HG02885 (cell line): ENCODE results near the gene BTN2A1.
"Not testable (repeated sequence)": the region's sequence is repeated elsewhere in the genome, so short reads cannot be mapped to it uniquely, and the experiment has no call there.

Experiments used
- ATAC-seq: cut with Tn5 transposase; IDR thresholded peaks from one replicate; pipeline ENCODE4 v1.9.1; 2021; ENCODE audit warnings: mild to moderate bottlenecking; ENCODE audit not compliant: unreplicated experiment, poor library complexity

Gene BTN2A1

DNA sequence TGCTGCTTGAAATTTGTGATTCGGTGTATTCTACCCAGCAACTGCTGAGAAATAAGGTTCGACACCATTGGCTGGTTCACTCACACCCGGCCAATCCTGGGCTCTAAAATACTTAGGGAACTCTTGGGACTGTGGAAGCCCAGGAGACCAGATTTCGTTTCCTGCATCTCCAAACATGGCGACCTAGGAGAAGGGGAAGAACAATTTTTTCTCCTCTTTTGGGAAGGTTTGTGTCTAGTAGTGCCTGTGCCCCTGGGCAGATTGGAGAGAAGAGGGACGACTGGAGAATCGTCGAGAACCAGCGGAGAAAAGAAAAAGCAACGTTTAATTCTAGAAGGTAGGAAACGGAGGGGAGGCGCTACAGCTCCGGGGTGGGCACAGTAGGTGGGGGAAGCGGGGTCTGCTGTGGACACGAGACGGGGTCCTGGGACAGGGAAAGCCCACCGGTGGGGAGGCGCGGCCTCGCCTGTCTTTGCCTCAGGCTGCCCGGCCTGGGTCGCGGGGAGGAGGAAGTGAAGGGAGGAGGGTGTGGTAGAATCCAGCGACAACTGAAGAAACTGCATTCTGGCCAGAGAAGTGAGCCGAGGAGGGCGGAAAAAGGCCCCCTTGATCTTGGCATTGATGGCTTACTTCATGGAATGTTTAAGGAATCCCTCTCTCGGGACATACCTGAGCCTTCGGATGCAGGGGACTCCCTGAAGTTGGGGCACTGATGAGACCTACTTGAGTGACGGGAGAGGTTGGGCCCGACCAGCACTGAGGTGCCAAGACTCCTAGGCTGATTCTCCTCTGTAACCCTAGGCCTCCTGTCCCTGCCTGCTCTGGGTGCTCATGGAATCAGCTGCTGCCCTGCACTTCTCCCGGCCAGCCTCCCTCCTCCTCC lies at the start of gene BTN2A1:
BTN2A1 (plus strand) TSS at position 150 of the 883 bp plus-strand sequence; CDS start at position 832, 682 bp downstream.
- peak; percentile 98 for ATAC-seq

DNA sequence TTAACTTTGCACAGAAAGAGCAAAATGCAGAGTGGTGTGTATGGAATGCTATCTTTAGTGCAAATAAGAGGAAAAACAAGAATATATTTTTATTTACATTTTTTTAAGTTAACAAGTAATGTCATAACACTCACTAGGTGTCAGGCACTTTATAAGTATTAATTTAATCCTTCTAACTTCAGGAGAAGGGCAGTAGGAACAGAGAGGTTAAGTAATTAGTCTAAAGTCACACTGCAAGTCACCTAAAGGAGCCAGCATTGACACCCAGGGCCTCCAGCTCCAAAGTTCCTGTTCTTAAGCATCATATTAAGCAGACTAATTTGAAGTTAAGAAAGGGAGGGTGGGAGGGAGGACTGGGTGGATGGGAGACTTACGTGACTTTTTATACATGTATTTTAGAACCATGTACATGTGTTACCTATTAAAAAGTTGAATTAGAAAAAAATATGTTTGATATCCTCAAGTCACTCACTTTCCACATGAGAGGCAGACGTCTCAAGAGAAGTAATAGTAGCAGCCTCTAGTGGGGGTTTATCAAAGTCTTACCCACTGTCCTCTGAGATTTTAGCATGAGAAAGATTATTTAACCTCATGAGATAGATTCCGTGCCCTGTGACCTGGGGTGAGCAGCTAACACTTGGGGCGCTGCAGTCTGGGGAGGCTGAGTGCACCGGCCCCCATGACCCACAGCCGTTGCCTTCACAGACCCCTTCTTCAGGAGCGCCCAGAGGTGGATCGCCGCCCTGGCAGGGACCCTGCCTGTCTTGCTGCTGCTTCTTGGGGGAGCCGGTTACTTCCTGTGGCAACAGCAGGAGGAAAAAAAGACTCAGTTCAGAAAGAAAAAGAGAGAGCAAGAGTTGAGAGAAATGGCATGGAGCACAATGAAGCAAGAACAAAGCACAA lies 48.7 kb upstream of the BTN2A1 start:
- ATAC-seq: no peak

DNA sequence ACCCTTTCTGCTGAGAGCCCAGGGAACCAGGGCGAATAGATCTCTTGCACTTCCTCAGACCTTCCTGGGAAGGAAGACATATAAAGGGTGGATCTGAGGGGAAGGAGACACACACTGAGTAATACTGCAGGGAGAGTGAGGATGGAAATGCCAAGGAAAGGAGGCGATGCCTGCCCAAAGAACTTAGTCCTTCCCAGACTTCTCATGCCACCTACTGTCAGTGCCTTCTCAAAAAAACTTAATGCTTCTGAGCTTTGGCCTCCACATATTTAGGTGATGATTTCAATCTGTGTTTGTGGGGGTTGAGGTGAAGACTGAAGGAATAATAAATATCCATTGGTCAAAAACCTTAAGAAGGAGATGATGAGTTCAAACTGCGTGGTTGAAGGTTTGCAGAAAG lies 46.0 kb upstream of the BTN2A1 start:
- ATAC-seq: no peak

DNA sequence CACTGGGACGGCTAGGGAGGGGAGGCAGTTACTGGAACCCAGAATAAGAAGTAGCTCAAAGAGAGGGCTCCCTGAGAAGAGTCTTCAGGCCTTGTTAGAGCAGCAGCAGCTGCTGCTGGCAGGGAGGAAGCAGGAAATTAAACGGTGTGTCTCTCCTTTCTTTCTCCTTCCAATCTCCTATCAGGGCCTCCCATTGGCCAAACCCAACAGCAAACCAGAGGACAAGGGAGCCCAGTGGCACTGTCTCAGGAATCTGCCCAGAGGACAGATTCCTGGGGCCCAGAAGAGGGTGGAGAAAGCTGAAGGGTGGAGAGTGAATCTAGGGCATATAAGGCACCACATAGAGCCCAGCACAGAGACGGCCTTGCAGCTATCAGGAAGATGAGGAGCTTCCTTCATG lies 45.5 kb upstream of the BTN2A1 start:
- ATAC-seq: no peak

DNA sequence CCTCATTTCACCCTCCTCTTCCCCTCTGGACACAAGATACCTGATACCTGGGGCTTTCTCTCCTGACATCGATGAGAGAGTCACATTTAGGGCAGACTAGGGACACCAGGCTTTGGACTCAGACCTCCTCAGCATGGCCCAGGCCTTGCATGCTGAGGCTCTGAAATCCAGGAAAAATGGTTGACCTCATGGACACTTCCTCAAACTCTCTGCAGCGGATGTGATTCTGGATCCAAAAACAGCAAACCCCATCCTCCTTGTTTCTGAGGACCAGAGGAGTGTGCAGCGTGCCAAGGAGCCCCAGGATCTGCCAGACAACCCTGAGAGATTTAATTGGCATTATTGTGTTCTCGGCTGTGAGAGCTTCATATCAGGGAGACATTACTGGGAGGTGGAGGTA lies 44.8 kb upstream of the BTN2A1 start:
- ATAC-seq: no peak

DNA sequence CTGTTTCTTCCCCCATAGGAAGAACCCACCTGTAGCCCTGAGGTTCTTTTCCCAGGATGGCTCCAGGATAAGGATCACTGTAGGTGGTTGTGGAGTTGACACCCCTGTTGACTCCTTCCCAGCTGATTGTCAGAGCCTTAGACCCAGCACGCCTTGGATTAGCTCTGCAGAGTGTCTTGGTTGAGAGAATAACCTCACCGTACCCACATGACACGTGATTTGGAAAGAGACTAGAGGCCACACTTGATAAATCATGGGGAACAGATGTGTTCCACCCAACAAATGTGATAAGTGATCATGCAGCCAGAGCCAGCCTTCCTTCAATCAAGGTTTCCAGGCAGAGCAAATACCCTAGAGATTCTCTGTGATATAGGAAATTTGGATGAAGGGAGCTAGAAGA lies 43.5 kb upstream of the BTN2A1 start:
- ATAC-seq: no peak

DNA sequence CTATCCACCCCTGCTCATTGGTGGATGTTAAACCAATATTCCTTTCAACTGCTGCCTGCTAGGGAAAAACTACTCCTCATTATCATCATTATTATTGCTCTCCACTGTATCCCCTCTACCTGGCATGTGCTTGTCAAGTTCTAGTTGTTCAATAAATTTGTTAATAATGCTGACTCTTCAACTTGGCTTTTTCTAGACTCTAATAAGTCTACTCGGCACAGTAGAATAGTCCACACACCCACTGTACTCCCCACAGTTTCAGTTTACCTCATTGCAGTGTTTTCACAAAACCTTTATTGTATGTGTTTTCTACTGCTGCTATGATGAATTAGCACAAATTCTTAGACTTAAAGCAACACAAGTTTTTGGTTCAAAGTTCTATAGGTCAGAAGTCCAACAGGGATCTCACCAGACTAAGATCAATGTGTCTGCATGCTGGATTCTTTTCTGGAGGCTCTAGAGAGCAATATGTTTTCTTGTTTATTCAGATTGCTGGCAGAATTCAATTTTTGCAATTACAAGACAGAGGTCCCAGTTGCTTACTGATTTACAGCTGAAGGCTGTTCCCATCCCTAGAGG lies 42.6 kb upstream of the BTN2A1 start:
- ATAC-seq: no peak

DNA sequence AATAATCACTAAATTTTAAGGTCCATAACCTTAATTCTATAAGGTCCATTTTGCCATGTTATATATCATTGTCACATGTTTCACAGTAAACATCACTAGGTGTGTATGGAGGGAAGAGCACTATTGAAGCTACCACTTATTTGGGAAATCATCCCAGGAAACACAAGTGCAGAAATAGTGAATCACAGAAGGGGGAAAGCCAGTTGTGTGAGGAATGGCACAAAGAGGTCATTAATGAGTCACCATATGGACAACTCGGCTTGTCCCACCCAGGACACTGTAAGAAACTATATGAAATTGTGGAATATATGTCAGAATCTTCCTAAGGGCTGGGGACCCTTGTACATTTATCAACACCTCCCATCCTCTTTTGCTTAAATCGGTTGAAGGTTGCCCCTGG lies 42.0 kb upstream of the BTN2A1 start:
- ATAC-seq: no peak

DNA sequence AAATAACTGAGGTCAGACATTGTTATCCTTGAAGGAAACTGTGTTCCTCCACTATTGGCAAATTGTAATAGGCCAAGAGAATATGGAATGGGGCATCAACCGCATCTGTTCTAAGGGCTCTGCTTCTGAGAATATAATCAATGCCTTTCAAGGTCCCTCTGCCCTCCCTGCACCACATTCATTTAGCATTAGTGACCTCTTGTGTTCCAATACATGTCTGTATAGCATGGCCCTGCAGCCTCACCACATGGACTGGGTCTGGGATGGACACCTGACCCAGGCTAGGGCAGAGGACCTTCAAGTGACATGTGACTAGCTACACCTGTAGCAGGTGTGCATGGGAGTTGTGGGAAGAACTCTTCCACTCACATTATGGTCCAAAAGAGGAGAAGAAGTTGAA lies 41.5 kb upstream of the BTN2A1 start:
- no peak for ATAC-seq

DNA sequence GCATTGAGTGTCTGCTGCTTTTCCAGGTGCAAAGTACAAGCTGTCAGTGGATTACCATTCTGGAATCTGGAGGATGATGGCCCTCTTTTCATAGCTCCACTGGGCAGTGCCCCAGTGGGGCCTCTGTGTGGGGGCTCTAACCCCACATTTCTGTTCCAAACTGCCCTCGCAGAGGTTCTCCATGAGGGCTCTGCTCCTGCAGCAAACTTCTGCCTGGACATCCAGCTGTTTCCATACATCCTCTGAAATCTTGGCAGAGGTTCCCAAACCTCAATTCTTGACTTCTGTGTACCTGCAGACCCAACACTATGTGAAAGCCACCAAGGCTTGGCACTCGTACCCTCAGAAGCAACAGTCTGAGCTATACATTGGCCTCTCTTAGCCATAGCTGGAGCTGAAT lies 39.7 kb upstream of the BTN2A1 start:
- ATAC-seq: not testable (repeated sequence)

DNA sequence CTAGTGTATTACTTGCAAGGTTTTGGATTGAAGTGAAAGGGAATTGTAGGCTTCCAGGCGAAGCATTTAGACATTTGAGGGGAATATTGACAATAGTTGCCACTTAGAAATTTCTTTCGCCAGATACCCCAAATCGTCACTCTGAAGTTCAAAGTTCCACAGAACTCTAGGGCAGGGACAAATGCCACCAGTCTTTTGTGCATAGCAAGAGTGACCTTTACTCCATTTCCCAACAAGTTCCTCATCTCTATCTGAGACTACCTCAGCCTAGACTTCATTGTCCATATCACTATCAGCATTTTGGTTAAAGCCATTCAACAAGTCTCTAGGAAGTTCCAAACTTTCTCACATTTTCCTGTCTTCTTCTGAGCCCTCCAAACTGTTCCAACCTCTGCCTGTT lies 39.0 kb upstream of the BTN2A1 start:
- not testable (repeated sequence) for ATAC-seq

DNA sequence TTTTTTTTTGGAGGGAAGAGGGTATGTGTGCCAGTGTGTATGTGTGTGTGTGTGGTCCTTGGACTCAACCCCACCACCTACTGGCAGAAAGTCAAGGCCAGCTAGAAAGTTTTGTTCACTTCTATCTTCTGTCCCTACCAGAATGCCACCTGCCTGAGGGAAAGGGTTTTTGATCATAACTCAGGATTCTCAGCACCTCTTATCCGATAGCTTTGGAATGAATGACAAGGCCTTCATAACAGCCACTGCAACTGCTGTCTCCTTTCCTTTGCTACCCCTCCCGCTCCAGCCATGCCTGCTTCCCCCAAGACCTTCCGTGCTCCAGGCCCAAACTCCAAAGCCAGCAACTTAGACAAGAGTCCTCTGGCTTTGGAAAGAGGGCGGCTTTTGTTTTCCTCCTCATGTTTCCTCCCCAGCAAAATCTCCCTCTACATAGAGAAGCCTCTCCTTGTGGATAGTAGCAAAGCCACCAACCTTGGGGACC lies 37.0 kb upstream of the BTN2A1 start:
- peak; percentile 6 for ATAC-seq

DNA sequence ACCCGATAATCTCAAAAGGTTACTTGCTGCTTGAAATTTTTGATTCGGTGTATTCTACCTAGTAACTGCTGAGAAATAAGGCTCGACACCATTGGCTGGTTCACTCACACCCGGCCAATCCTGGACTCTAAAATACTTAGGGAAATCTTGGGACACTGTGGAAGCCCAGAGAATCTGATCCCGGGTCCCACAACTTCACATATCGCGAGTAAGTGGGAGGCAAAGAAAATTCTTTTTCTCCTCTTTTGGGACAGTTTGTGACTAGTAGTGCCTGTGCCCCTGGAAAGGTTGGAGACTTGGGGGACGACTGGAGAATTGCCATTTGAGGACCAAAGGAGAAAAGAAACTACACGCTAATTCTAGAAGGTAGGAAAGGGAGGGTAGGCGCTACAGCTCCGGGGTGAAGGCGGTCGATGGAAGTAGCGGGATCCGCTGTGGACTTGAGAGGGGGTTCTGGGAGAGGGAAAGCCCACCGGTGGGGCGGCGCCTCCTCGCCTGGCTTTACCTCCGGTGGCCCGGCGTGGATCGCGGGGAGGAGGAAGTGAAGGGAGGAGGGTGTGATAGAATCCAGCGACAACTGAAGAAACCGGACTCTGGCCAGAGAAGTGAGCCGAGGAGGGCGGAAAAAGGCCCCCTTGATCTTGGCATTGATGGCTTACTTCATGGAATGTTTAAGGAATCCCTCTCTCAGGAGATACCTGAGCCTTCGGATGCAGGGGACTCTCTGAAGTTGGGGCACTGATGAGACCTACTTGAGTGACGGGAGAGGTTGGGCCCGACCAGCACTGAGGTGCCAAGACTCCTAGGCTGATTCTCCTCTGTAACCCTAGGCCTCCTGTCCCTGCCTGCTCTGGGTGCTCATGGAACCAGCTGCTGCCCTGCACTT lies 36.3 kb upstream of the BTN2A1 start:
- ATAC-seq: peak; percentile 94

DNA sequence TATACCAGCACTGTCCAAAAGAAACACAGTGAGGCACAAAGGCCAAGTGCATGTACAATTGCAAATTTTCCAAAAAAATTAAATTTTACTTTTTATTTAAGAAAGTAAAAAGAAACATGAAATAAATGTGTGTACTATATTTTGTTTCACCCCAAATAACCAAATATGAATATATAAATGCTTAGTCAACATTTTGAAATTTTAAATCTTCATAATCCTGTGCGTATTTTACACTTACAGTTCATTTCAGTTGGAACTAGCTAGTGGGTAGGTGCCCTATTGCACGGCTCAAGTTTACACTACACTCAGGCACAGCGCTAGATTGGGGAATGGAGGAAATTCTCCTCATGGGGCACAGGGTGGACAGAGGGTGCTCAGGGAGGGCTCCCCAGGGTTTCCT lies 35.4 kb upstream of the BTN2A1 start:
- ATAC-seq: no peak

DNA sequence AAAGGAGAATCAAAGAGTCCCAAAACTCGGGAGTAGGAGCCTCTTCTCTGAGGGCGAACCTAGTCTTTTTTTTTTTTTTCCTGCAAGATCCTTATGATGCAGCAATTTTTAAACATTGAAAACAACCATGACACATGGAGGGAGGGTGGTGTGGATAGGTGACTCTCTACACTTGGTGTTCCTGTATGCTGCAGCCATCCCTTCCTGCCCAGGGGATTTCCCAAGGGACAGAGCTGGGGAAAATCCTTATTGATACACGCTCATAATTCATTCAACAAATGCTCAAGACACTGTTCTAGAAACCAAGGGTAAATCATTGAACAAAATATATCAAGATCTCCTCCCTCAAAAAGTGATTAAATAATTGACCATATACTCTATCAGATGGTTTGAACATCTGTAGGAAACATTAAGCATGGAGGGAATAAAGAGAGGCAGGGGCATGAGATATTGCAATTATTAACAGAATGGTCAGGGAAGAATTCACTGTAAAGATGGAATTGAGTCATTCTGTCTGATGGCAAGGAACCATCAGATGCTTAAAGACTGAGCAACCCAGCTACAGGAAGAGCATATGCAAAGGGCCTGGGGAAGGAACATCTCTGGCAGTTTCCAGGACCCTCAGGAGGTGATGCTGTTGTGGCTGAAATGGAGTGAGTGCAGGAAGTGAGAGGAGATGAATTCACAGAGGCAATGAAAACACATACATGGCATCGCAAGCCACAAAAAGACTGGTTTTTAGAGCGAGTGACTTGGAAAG lies 30.9 kb upstream of the BTN2A1 start:
- ATAC-seq: no peak

DNA sequence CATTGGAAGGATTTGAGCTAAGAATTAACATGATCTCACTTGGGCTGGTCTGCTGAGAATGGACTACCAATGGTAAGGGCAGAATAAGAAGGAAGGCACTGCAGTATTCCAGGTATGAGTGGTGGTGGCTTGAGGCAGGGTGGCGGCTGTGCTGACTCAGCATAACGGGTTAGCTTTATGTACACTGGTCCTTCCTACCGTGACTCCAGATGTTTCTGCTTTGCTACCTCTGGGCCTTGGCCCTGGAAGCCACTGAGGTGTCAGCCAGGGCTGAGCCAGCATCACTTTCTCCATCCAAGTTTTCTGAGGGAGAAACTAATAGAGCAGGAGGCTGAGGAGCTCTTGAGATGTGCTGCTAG lies 30.3 kb upstream of the BTN2A1 start:
- no peak for ATAC-seq

DNA sequence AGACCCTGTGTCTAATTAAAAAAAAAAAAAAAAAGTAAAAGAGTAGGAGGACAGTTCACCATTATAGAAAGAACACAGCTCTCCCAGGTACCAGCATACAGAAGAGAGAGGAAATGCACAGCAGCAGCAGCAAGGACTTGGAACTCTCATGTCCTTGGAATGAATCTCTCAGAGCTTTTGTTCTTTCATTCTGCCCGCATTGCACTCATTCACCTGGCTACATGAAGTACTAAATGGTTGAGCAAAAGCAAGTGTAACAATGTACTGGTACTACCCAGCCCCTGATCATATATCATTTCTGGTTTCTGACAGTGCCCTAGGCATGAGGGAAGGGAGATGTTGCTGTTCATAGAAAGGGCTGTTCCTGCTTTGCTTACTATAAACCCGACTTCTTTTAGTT lies 29.5 kb upstream of the BTN2A1 start:
- no peak for ATAC-seq

DNA sequence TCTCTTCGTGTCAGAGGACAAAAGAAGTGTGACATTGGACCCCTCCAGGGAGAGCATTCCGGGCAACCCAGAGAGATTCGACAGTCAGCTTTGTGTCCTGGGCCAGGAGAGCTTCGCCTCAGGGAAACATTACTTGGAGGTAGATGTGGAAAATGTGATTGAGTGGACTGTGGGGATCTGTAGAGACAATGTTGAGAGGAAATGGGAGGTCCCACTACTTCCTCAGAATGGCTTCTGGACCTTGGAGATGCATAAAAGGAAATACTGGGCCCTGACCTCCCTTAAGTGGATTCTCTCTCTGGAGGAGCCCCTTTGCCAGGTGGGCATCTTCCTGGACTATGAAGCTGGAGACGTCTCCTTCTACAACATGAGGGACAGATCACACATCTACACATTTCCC lies 27.0 kb upstream of the BTN2A1 start:
- no peak for ATAC-seq
